DOHH2 (cell line): ENCODE measurements around the gene DTD2.

Source experiments
- H3F3A ChIP-seq: fragments of 200-600 bp; sonication (generic), shearing (Covaris generic); 2 replicates; pipeline ENCODE4 v1.6.0; 2016; ENCODE audit warnings: antibody characterized with exemption, mild to moderate bottlenecking; ENCODE audit not compliant: control insufficient read depth, insufficient read depth
- H3K27ac ChIP-seq: fragments of 200-600 bp; sonication (generic); 2 replicates; pipeline ENCODE4 v1.5.1; 2014; ENCODE audit warnings: low read depth, mild to moderate bottlenecking, low read length, moderate library complexity
- H3K27me3 ChIP-seq: fragments of 200-600 bp; sonication (generic); 2 replicates; pipeline ENCODE4 v1.6.1; 2014; ENCODE audit warnings: mild to moderate bottlenecking, low read length, mixed read lengths; ENCODE audit not compliant: control insufficient read depth
- H3K36me3 ChIP-seq: fragments of 200-600 bp; sonication (generic); 2 replicates; pipeline ENCODE4 v1.6.1; 2014; ENCODE audit warnings: mild to moderate bottlenecking, low read length, moderate library complexity, mixed read lengths; ENCODE audit not compliant: control insufficient read depth
- H3K4me1 ChIP-seq: fragments of 200-600 bp; sonication (generic); 2 replicates; pipeline ENCODE4 v1.6.1; 2014; ENCODE audit warnings: mild to moderate bottlenecking, low read length, mixed read lengths; ENCODE audit not compliant: control insufficient read depth
- H3K4me2 ChIP-seq: fragments of 200-600 bp; sonication (generic); 2 replicates; pipeline ENCODE4 v1.6.0; 2014; ENCODE audit warnings: mild to moderate bottlenecking, low read length, moderate library complexity
- H3K4me3 ChIP-seq: fragments of 200-600 bp; sonication (generic); 2 replicates; pipeline ENCODE4 v1.5.1; 2014; ENCODE audit warnings: mild to moderate bottlenecking, low read length, mixed read lengths
- H3K79me2 ChIP-seq: fragments of 200-600 bp; sonication (generic); 2 replicates; pipeline ENCODE4 v1.6.1; 2014; ENCODE audit warnings: mild to moderate bottlenecking, low read length, mixed read lengths; ENCODE audit not compliant: control insufficient read depth
- H3K9me2 ChIP-seq: fragments of 200-600 bp; sonication (generic); replicated peaks from 2 replicates; pipeline ENCODE4 v1.6.1; 2014; ENCODE audit warnings: mild to moderate bottlenecking, low read length, mixed read lengths; ENCODE audit not compliant: control insufficient read depth
- H3K9me3 ChIP-seq: fragments of 200-600 bp; sonication (generic); 2 replicates; pipeline ENCODE4 v1.6.1; 2014; ENCODE audit warnings: antibody characterized with exemption, low read length, mixed read lengths; ENCODE audit not compliant: control insufficient read depth, insufficient read depth
- H4K20me1 ChIP-seq: fragments of 200-600 bp; sonication (generic); 2 replicates; pipeline ENCODE4 v1.6.0; 2014; ENCODE audit warnings: low read depth, mild to moderate bottlenecking, antibody characterized with exemption, low read length, moderate library complexity; ENCODE audit not compliant: control insufficient read depth, insufficient read depth
- CTCF ChIP-seq: fragments of 200-600 bp; sonication (generic); IDR thresholded peaks from one replicate; pipeline ENCODE4 v1.5.1; 2014; ENCODE audit warnings: antibody characterized with exemption, mild to moderate bottlenecking, low read depth, low read length; ENCODE audit not compliant: poor library complexity, severe bottlenecking
- EZH2phosphoT487 ChIP-seq: fragments of 200-600 bp; sonication (generic); IDR thresholded peaks from 2 replicates; pipeline ENCODE4 v1.6.1; 2017; ENCODE audit warnings: borderline replicate concordance, mild to moderate bottlenecking, antibody characterized with exemption, low read length, moderate library complexity, mixed read lengths

Gene DTD2

GRCh38 chr14:31492759-31493498, 35.6 kb upstream of the DTD2 start:
- Histone ChIP-seq H3K79me2 (no peaks in the 10 kb centered on the region), H3K27ac (no peak overlapping the region), H3K4me3 (no peak overlapping the region), H3K4me2 (0 out of 2 replicates have a peak overlapping the region, but pooled peaks have one; percentile 19), H3K4me1 (peaks cover 30% of the 10 kb centered on the region), H3F3A (no peaks in the 10 kb centered on the region), H3K27me3 (no peaks in the 10 kb centered on the region), H3K9me3 (no peaks in the 10 kb centered on the region), H3K36me3 (no peaks in the 10 kb centered on the region), H3K9me2 (no peaks in the 10 kb centered on the region), H4K20me1 (no peaks in the 10 kb centered on the region)
- TF ChIP-seq EZH2phosphoT487 (no peak), CTCF (no peak)

GRCh38 chr14:31489691-31490090, 32.4 kb upstream of the DTD2 start:
- Histone ChIP-seq H3K4me1 (peaks cover 33% of the 10 kb centered on the region), H3K4me2 (peak overlapping the region; percentile 38), H4K20me1 (no peaks in the 10 kb centered on the region), H3K27ac (peak overlapping the region; percentile 31), H3K79me2 (no peaks in the 10 kb centered on the region), H3K4me3 (peak overlapping the region; percentile 22), H3K9me2 (no peaks in the 10 kb centered on the region), H3K9me3 (no peaks in the 10 kb centered on the region), H3K27me3 (no peaks in the 10 kb centered on the region), H3K36me3 (no peaks in the 10 kb centered on the region), H3F3A (no peaks in the 10 kb centered on the region)
- TF ChIP-seq CTCF: no peak
- TF ChIP-seq EZH2phosphoT487: no peak

DNA sequence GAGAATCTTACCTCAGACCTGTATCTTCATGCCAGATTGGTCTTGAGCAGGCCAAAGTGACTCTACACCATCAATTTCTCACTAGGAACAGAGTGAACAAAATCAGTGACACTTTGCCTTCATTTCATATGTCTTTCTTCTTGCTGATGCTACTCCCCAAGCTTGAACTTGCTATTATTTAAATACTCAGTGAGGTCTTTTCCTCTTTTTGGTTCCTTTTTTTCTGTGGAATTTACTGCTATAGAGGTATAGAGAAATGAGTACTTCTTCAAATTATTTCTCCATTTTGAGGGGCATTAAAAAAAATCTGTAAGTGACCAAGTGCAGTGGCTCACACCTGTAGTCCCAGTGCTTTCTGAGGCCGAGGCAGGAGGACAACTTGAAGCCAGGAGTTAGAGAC, 30.6 kb upstream of the DTD2 start, which contains the start of gene GPR33:
TSS of gene GPR33 (minus strand) at position 154 of the 400 bp plus-strand sequence. CDS start 4,074 bp downstream, outside the sequence.
- Histone ChIP-seq H3K27ac (no peak within 1 kb of the TSS), H3F3A (no peaks in the 10 kb centered on the region)
- TF ChIP-seq EZH2phosphoT487 (no peak), CTCF (no peak)

More for the DNA sequence above, 30.6 kb upstream of the DTD2 start, which contains the start of gene GPR33:
- H3K4me1 ChIP-seq: peaks cover 26% of the 10 kb centered on the region
- H3K9me3 ChIP-seq: no peaks in the 10 kb centered on the region
- H3K4me3 ChIP-seq: no peak within 1 kb of the TSS
- no peaks in the 10 kb centered on the region for H3K79me2 ChIP-seq
- H4K20me1 ChIP-seq: no peaks in the 10 kb centered on the region
- H3K4me2 ChIP-seq: no peak within 1 kb of the TSS
- no peaks in the 10 kb centered on the region for H3K9me2 ChIP-seq
- H3K36me3 ChIP-seq: no peaks in the 10 kb centered on the region
- no peaks in the 10 kb centered on the region for H3K27me3 ChIP-seq
